OCI-LY3 (cell line): Measurements from ENCODE around the gene PASK.
A peak's percentile ranks its signal among the peaks of the same experiment; 100 is the strongest.

ENCODE experiments used
- H2AFZ ChIP-seq: fragments of 200-600, 300-600 bp; shearing (Covaris generic); 2 replicates; pipeline ENCODE4 v1.6.0; 2014; ENCODE audit warnings: antibody characterized with exemption, low read depth, low read length
- H3K27ac ChIP-seq: fragments of 200-600, 300-600 bp; sonication (generic); 2 replicates; pipeline ENCODE4 v1.5.1; 2014; ENCODE audit warnings: mild to moderate bottlenecking, low read length, moderate library complexity, mixed read lengths
- H3K27me3 ChIP-seq: fragments of 200-600, 300-600 bp; sonication (generic); 2 replicates; pipeline ENCODE4 v1.6.1; 2014; ENCODE audit warnings: low read depth, low read length, mixed read lengths
- H3K36me3 ChIP-seq: fragments of 200-600, 300-600 bp; sonication (generic); replicated peaks from 2 replicates; pipeline ENCODE3; 2014; ENCODE audit warnings: low read depth, low read length, mixed read lengths
- H3K4me1 ChIP-seq: fragments of 300-600, 200-600 bp; sonication (generic); 2 replicates; pipeline ENCODE4 v1.6.1; 2014; ENCODE audit warnings: low read length, mixed read lengths
- H3K4me2 ChIP-seq: fragments of 200-600, 300-600 bp; sonication (generic); 2 replicates; pipeline ENCODE4 v1.6.1; 2014; ENCODE audit warnings: low read length, mixed read lengths
- H3K4me3 ChIP-seq: fragments of 300-600, 200-600 bp; sonication (generic); 2 replicates; pipeline ENCODE4 v1.5.1; 2014; ENCODE audit warnings: antibody characterized with exemption, mild to moderate bottlenecking, low read length, moderate library complexity
- H3K79me2 ChIP-seq: fragments of 300-600, 200-600 bp; shearing (Covaris generic); 2 replicates; pipeline ENCODE4 v1.6.1; 2014; ENCODE audit warnings: mild to moderate bottlenecking, low read length, mixed read lengths
- H3K9ac ChIP-seq: fragments of 300-600, 200-600 bp; shearing (Covaris generic); 2 replicates; pipeline ENCODE4 v1.6.0; 2014; ENCODE audit warnings: mild to moderate bottlenecking, low read length, moderate library complexity
- H3K9me3 ChIP-seq: fragments of 200-600, 300-600 bp; shearing (Covaris generic); 2 replicates; pipeline ENCODE4 v1.6.1; 2014; ENCODE audit warnings: low read length, mixed read lengths; ENCODE audit not compliant: insufficient read depth
- H4K20me1 ChIP-seq: fragments of 200-600, 300-600 bp; sonication (generic); 2 replicates; pipeline ENCODE4 v1.6.1; 2016; ENCODE audit warnings: low read length, mixed read lengths; ENCODE audit not compliant: insufficient read depth
- CTCF ChIP-seq: fragments of 200-600, 300-600 bp; sonication (generic); IDR thresholded peaks from 2 replicates; pipeline ENCODE4 v1.5.1; 2014; ENCODE audit warnings: antibody characterized with exemption, low read length, low read depth
- EZH2phosphoT487 ChIP-seq: fragments of 200-600 bp; shearing (Covaris generic); IDR thresholded peaks from 2 replicates; pipeline ENCODE4 v1.6.1; 2018; ENCODE audit warnings: antibody characterized with exemption, mixed run types, low read depth

Gene PASK

GRCh38 chr2:241148239-241148638 is 1.0 kb downstream of the PASK start:
- no peaks in the 10 kb centered on the region for H3K36me3 ChIP-seq
- H3K27ac ChIP-seq = peak overlapping the region; percentile 81
- peak overlapping the region; percentile 96 for H3K9ac ChIP-seq
- peak overlapping the region; percentile 84 for H3K4me2 ChIP-seq
- no peak overlapping the region for H2AFZ ChIP-seq
- H3K4me1 ChIP-seq = peaks cover 29% of the 10 kb centered on the region
- no peak for TF ChIP-seq EZH2phosphoT487
- TF ChIP-seq CTCF = no peak
- H4K20me1 ChIP-seq = 0 out of 2 replicates have a peak, but pooled peaks cover 4% of the 10 kb centered on the region
- no peaks in the 10 kb centered on the region for H3K27me3 ChIP-seq
- peak overlapping the region; percentile 99 for H3K4me3 ChIP-seq
- peaks cover 92% of the 10 kb centered on the region for H3K79me2 ChIP-seq
- no peaks in the 10 kb centered on the region for H3K9me3 ChIP-seq

GRCh38 chr2:241147336-241147735 is 1.9 kb downstream of the PASK start:
- H3K79me2 ChIP-seq = peaks cover 94% of the 10 kb centered on the region
- H3K9me3 ChIP-seq = no peaks in the 10 kb centered on the region
- no peak for TF ChIP-seq CTCF
- no peak for TF ChIP-seq EZH2phosphoT487
- peak overlapping the region; percentile 81 for H3K27ac ChIP-seq
- peaks cover 4% of the 10 kb centered on the region for H3K36me3 ChIP-seq
- H4K20me1 ChIP-seq = 0 out of 2 replicates have a peak, but pooled peaks cover 4% of the 10 kb centered on the region
- no peak overlapping the region for H2AFZ ChIP-seq
- H3K4me2 ChIP-seq = peak overlapping the region; percentile 84
- no peaks in the 10 kb centered on the region for H3K27me3 ChIP-seq
- H3K9ac ChIP-seq = peak overlapping the region; percentile 96
- peak overlapping the region; percentile 99 for H3K4me3 ChIP-seq
- peaks cover 29% of the 10 kb centered on the region for H3K4me1 ChIP-seq

GRCh38 chr2:241146286-241146685 is 3.0 kb downstream of the PASK start:
- peaks cover 94% of the 10 kb centered on the region for H3K79me2 ChIP-seq
- H3K9me3 ChIP-seq = no peaks in the 10 kb centered on the region
- H2AFZ ChIP-seq = no peak overlapping the region
- H3K9ac ChIP-seq = peak overlapping the region; percentile 96; the same call in 1 of the 2 replicates
- H4K20me1 ChIP-seq = 0 out of 2 replicates have a peak, but pooled peaks cover 2% of the 10 kb centered on the region
- peaks cover 8% of the 10 kb centered on the region for H3K36me3 ChIP-seq
- peak overlapping the region; percentile 84 for H3K4me2 ChIP-seq
- peak overlapping the region; percentile 99 for H3K4me3 ChIP-seq
- no peak for TF ChIP-seq CTCF
- TF ChIP-seq EZH2phosphoT487 = no peak
- peak overlapping the region; percentile 58 for H3K27ac ChIP-seq
- no peaks in the 10 kb centered on the region for H3K27me3 ChIP-seq
- peaks cover 24% of the 10 kb centered on the region for H3K4me1 ChIP-seq

GRCh38 chr2:241142593-241142992 is 6.7 kb downstream of the PASK start:
- peaks cover 24% of the 10 kb centered on the region for H3K36me3 ChIP-seq

More at GRCh38 chr2:241142593-241142992, 6.7 kb downstream of the PASK start:
- no peaks in the 10 kb centered on the region for H4K20me1 ChIP-seq
- no peak overlapping the region for H3K9ac ChIP-seq
- H3K4me1 ChIP-seq = peaks cover 15% of the 10 kb centered on the region
- peaks cover 79% of the 10 kb centered on the region for H3K79me2 ChIP-seq
- no peaks in the 10 kb centered on the region for H3K27me3 ChIP-seq
- H3K4me3 ChIP-seq = no peak overlapping the region
- TF ChIP-seq EZH2phosphoT487 (no peak), CTCF (no peak)
- H3K4me2 ChIP-seq = no peak overlapping the region
- H2AFZ ChIP-seq = no peak overlapping the region
- no peaks in the 10 kb centered on the region for H3K9me3 ChIP-seq
- H3K27ac ChIP-seq = no peak overlapping the region
